ENCODE measurements around the gene ATG10. TPM values are rescaled to one million over a fixed set of nuclear protein-coding genes. Genes with fewer than 3 reads are reported as not detected.

The ATG10 gene
- total and polyA plus RNA-seq, 2 donors (not counting 1 experiment from before 2014, with no cell fraction given) = 1.6 to 11.6 TPM

DNA sequence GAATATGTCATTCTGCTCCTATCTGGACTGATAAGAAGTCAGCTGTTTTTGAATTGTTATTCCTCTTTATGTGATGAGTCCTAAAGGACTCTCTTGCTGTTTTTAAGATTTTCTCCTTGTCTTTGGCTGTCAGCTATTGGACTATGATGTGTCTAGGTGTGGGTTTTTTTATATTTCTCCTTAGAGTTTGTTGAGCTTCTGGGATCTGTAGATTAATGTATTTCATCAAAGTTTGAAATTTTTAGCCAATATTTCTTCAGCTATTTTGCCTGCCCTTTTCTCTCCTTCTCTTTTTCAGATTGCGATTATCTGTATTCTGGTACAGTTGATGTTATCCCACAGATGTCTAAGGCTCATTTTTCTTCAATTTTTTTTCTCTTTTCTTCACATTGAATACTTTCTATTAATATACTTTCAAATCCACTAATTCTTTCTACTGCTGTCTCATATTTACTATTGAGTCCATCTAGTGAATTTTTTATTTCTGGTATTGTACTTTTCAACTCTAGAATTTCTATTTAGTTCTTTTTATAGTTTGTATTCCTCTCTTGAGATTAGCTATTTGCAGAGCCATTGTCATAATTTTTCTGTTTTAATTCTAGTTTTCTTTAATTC lies 275.2 kb downstream of the ATG10 start:
- no peak overlapping the region for H3K4me2 ChIP-seq (replicated peaks; ENCODE audit: low read depth, low read length, poor library complexity, severe bottlenecking)
- H3K4me1 ChIP-seq (ENCODE audit: control insufficient read depth in 2 of 2, insufficient read depth in 2 of 2, low read length in 2 of 2) = no peaks in the 10 kb centered on the region
- H3K9ac ChIP-seq (ENCODE audit: low read length) = no peak overlapping the region
- H3K27ac Mint-ChIP-seq = no peak overlapping the region
- H4K20me1 ChIP-seq (ENCODE audit: control insufficient read depth, insufficient read depth, low read length, poor library complexity, severe bottlenecking) = no peaks in the 10 kb centered on the region
- intact Hi-C loops (cut with micrococcal nuclease) = no loop called here
- ChIA-PET POLR2A (no interaction called here), CTCF (interaction anchor here (0.6 to 0.9 kb wide), 2 partner anchors 9 to 63 kb away, joined by 3 to 4 read pairs; no protein-coding TSS in a partner anchor)
- no peaks in the 10 kb centered on the region for H3K27me3 ChIP-seq (replicated peaks in 1 of 4; ENCODE audit: control extremely low read depth in 1 of 4, control insufficient read depth in 3 of 4, insufficient read depth in 4 of 4, low read length in 3 of 4)
- H3K79me2 ChIP-seq (ENCODE audit: control insufficient read depth, insufficient read depth, low read length) = no peaks in the 10 kb centered on the region
- H3K27ac ChIP-seq (ENCODE audit: low read length in 2 of 2) = no peak overlapping the region
- no peak overlapping the region for H3K4me3 Mint-ChIP-seq
- no peaks in the 10 kb centered on the region for H3K4me1 Mint-ChIP-seq
- no peak overlapping the region for H3K4me3 ChIP-seq (ENCODE audit: control extremely low read depth in 1 of 5, extremely low read depth in 1 of 5, insufficient read depth in 1 of 5, low read depth in 2 of 5, low read length in 4 of 5)
- TF ChIP-seq, protein P1, sequence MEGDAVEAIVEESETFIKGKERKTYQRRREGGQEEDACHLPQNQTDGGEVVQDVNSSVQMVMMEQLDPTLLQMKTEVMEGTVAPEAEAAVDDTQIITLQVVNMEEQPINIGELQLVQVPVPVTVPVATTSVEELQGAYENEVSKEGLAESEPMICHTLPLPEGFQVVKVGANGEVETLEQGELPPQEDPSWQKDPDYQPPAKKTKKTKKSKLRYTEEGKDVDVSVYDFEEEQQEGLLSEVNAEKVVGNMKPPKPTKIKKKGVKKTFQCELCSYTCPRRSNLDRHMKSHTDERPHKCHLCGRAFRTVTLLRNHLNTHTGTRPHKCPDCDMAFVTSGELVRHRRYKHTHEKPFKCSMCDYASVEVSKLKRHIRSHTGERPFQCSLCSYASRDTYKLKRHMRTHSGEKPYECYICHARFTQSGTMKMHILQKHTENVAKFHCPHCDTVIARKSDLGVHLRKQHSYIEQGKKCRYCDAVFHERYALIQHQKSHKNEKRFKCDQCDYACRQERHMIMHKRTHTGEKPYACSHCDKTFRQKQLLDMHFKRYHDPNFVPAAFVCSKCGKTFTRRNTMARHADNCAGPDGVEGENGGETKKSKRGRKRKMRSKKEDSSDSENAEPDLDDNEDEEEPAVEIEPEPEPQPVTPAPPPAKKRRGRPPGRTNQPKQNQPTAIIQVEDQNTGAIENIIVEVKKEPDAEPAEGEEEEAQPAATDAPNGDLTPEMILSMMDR (IDR thresholded peaks at IDR 0.05) = no peak
- peaks cover 0 to 18% (median 7%) of the 10 kb centered on the region in 3 donors for H3K9me3 ChIP-seq (ENCODE audit: control extremely low read depth in 1 of 3, control insufficient read depth in 2 of 3, insufficient read depth in 1 of 3, low read length in 2 of 3)
- ATAC-seq (ENCODE audit: low read depth) = no peak
- H3K9me3 Mint-ChIP-seq (ENCODE audit: insufficient read depth) = peaks cover 11% of the 10 kb centered on the region
- no peak overlapping the region for H2AFZ ChIP-seq (ENCODE audit: insufficient read depth, low read depth, low read length, poor library complexity, severe bottlenecking)
- H3K27me3 Mint-ChIP-seq = no peaks in the 10 kb centered on the region
- DNase-seq = no peak
- no CpG with 5 or more reads among the region's 1 CpG for WGBS (ENCODE audit: insufficient coverage)
- no peaks in the 10 kb centered on the region for H3K36me3 ChIP-seq (replicated peaks in 1 of 2; ENCODE audit: control extremely low read depth in 1 of 2, control insufficient read depth in 1 of 2, extremely low read depth in 1 of 2, insufficient read depth in 2 of 2, low read length in 1 of 2)

DNA sequence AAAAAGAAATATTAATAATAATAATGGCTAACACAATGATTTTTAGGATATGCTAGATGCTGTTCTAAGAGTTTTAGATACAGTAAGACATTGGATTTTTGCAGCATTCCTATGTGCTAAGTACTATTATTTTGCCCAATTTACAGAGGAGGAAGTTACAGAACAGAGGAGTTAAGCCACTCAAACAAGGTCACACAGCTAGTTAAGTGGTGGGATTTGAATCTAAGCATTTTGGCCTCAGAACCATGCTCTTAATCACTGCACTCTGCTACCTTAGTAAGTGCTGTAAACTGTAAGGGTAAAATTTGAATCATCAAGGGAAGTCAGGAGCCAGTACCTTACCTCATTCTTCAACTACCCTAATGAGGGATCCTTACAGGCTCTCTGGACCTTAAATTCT lies 280.9 kb downstream of the ATG10 start:
- Mint-ChIP-seq H3K4me3 (no peak overlapping the region), H3K4me1 (no peaks in the 10 kb centered on the region), H3K27ac (no peak overlapping the region), H3K9me3 (ENCODE audit: insufficient read depth) (peaks cover 3% of the 10 kb centered on the region), H3K27me3 (no peaks in the 10 kb centered on the region)
- no peak overlapping the region for H3K4me3 ChIP-seq (ENCODE audit: control extremely low read depth in 1 of 5, extremely low read depth in 1 of 5, insufficient read depth in 1 of 5, low read depth in 2 of 5, low read length in 4 of 5)
- H2AFZ ChIP-seq (ENCODE audit: insufficient read depth, low read depth, low read length, poor library complexity, severe bottlenecking) = no peak overlapping the region
- H3K36me3 ChIP-seq (replicated peaks in 1 of 2; ENCODE audit: control extremely low read depth in 1 of 2, control insufficient read depth in 1 of 2, extremely low read depth in 1 of 2, insufficient read depth in 2 of 2, low read length in 1 of 2) = no peaks in the 10 kb centered on the region
- H3K4me2 ChIP-seq (replicated peaks; ENCODE audit: low read depth, low read length, poor library complexity, severe bottlenecking) = no peak overlapping the region
- H4K20me1 ChIP-seq (ENCODE audit: control insufficient read depth, insufficient read depth, low read length, poor library complexity, severe bottlenecking) = no peaks in the 10 kb centered on the region
- no peaks in the 10 kb centered on the region for H3K4me1 ChIP-seq (ENCODE audit: control insufficient read depth in 2 of 2, insufficient read depth in 2 of 2, low read length in 2 of 2)
- H3K27me3 ChIP-seq (replicated peaks in 1 of 4; ENCODE audit: control extremely low read depth in 1 of 4, control insufficient read depth in 3 of 4, insufficient read depth in 4 of 4, low read length in 3 of 4) = no peaks in the 10 kb centered on the region
- intact Hi-C loops (cut with micrococcal nuclease) = no loop called here
- H3K27ac ChIP-seq (ENCODE audit: low read length in 2 of 2) = no peak overlapping the region
- TF ChIP-seq, protein P1 (IDR thresholded peaks at IDR 0.05) = no peak
- TF ChIP-seq EZH2 (IDR thresholded peaks at IDR 0.05; ENCODE audit: borderline replicate concordance, insufficient read depth, low read depth, low read length, poor library complexity, severe bottlenecking) = no peak
- no peaks in the 10 kb centered on the region for H3K79me2 ChIP-seq (ENCODE audit: control insufficient read depth, insufficient read depth, low read length)
- DNase-seq = no peak
- CTCF ChIA-PET = no interaction called here
- no peak overlapping the region for H3K9ac ChIP-seq (ENCODE audit: low read length)
- no peak for ATAC-seq (ENCODE audit: low read depth)
- peaks cover 0 to 6% (median 3%) of the 10 kb centered on the region in 3 donors for H3K9me3 ChIP-seq (ENCODE audit: control extremely low read depth in 1 of 3, control insufficient read depth in 2 of 3, insufficient read depth in 1 of 3, low read length in 2 of 3)
- POLR2A ChIA-PET = no interaction called here
